ENCODE measurements around the gene HSD17B10.

DNA sequence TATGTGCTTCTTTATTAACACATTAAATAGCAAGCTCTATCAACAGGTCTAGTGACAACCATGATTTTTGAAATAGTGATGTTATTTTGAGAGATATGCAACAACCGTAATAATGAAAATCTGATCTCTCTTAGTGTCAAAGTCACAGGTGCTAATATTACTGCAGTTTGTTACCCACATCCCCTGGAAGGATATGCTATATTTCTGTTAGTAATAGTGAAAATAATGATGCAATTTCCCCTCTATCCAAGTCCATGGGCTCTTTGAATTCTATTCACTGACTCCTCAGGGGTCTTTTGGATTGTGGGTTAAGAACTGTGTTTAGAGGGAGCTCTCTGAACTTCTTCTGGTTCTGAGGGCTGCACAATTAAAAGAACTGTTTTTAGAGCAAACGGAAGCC, 3.0 kb upstream of the HSD17B10 start:
- TF ChIP-seq, protein P1, sequence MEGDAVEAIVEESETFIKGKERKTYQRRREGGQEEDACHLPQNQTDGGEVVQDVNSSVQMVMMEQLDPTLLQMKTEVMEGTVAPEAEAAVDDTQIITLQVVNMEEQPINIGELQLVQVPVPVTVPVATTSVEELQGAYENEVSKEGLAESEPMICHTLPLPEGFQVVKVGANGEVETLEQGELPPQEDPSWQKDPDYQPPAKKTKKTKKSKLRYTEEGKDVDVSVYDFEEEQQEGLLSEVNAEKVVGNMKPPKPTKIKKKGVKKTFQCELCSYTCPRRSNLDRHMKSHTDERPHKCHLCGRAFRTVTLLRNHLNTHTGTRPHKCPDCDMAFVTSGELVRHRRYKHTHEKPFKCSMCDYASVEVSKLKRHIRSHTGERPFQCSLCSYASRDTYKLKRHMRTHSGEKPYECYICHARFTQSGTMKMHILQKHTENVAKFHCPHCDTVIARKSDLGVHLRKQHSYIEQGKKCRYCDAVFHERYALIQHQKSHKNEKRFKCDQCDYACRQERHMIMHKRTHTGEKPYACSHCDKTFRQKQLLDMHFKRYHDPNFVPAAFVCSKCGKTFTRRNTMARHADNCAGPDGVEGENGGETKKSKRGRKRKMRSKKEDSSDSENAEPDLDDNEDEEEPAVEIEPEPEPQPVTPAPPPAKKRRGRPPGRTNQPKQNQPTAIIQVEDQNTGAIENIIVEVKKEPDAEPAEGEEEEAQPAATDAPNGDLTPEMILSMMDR (conservative IDR thresholded peaks at IDR 0.05; ENCODE audit: low read depth, low read length): no peak
- TF ChIP-seq EZH2 (IDR thresholded peaks at IDR 0.05; ENCODE audit: borderline replicate concordance, low read depth, low read length, poor library complexity, severe bottlenecking): no peak

Data from A673 (cell line).